Pancreas (tissue), 10 donors: ENCODE data around the gene HSPA14. TPM values are rescaled to one million over a fixed set of nuclear protein-coding genes. Genes with fewer than 3 reads are reported as not detected.

ENCODE experiments used
- ATAC-seq, 4 donors: fragments of 200-7000 bp; cut with Tn5 transposase; one replicate each; pipeline versions ENCODE4 v1.8.0 to v1.9.1; 2020; ENCODE audit warnings: mild to moderate bottlenecking in 4 of 4, moderate library complexity in 4 of 4
- DNase-seq, 6 donors: peaks; one replicate each; pipeline ENCODE4 v3.0.0-alpha.2; 2020
- FAIRE-seq: peaks from 2 replicates; lab custom pipeline; 2012; peaks lifted over from hg19 to GRCh38; lab: Jason Lieb, UNC
- H3K27ac ChIP-seq, 4 donors: fragments of 200-600 bp; sonication (generic); 1 replicate in 3 of 4; 2 replicates in 1 of 4; pipeline versions ENCODE4 v1.5.0 to v1.8.0; 2020
- H3K27me3 ChIP-seq, 4 donors: fragments of 200-600 bp; one replicate each; pipeline ENCODE4 v1.8.0; 2021
- H3K36me3 ChIP-seq, 3 donors: fragments of 200-600 bp; sonication (generic) in 1 of 3; one replicate each; pipeline versions ENCODE4 v1.5.0 to v1.8.0; 2020 to 2021
- H3K4me1 ChIP-seq, 3 donors: fragments of 200-600 bp; one replicate each; pipeline ENCODE4 v1.8.0; 2021
- H3K4me3 ChIP-seq, 4 donors: fragments of 200-600 bp; sonication (generic) in 2 of 4; one replicate each; pipeline versions ENCODE4 v1.5.0 to v1.8.0; 2020 to 2021
- H3K9me3 ChIP-seq, 4 donors: fragments of 200-600 bp; one replicate each; pipeline ENCODE4 v1.8.0; 2021
- CTCF ChIP-seq, 4 donors: fragments of 200-600 bp; sonication (generic) in 3 of 4; IDR thresholded peaks; one replicate each; pipeline versions ENCODE4 v1.5.0 to v1.8.0; 2021; ENCODE audit warnings: antibody characterized with exemption in 4 of 4
- WGBS, 2 donors: extraction: QIAGEN DNeasy Blood & Tissue Kit; methylation state at CpG; one replicate each; pipeline ENCODE4 v1.1.7; 2013; 5-methylcytosine and 5-hydroxymethylcytosine counted together
- intact Hi-C, 3 donors: fragments of 100-400 bp; cut with DNase I; formaldehyde crosslinking; loops; one replicate each; pipeline versions ENCODE4 v1.11.1 to v1.14.2; 2022
- polyA plus RNA-seq, 2 donors: library from polyadenylated mRNA; stranded (reverse); fragments of 200-250 nt; gene quantifications; one replicate each; pipeline ENCODE4 v1.2.3, GENCODE V29; 2013
- total RNA-seq, 6 donors: library from RNA; stranded (reverse); fragmentation: NEBNext Ultra II Directional in 4 of 6; extraction: Animal tissue kit (Norgen Biotek cat#: 25700) in 4 of 6; gene quantifications; one replicate each; pipeline versions ENCODE4 v1.2.1 to v1.2.4, GENCODE V29; 2021 to 2023
- donor health status: healthy with polysubstance abuse.
- donor health status: DM: no; HTN: no; CAD: no; lungs with moderate emphysema.
- donor health status: DM: no; HTN: no; CAD: no.
- donor health status: control.
- donor health status: control.
- donor health status: Bipolar disorder and iron deficiency.
- donor health status: DM: yes; HTN: yes; CAD: no.
- donor health status: DM: no; HTN: no; CAD: no.
- donor health status: DM: no; HTN: no; CAD: no.
- donor health status: DM: yes; HTN: yes; CAD: no.

Gene HSPA14
- total and polyA plus RNA-seq, 8 donors = 3.1 to 10.4 (median 5.3) TPM

DNA sequence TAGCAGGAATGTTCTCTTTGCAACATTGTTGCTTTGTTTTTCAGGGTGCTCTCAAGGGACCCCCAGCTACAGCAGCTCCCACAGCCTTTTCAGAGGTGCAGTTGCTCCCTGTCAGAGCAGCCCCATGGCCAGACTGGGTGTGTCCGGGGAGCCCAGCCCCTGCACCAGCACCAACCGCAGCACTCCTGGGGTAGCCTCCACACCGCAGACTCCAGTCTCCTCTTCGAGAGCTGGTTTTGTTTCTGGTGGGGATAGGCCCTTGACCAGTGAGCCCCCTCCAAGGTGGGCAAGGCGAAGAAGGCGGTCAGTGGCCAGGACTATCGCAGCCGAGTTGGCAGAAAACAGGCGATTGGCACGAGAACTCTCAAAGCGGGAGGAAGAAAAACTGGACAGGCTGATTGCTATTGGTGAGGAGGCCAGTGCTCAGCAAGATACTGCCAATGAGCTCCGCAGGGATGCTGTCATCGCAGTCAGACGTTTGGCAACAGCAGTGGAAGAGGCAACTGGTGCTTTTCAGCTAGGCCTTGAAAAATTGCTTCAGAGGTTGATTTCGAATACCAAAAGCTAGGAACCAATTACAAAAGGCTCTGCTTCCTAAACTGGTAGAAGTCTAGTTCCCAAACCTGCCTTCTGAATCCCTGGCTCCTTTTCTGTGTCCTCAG lies 5.4 kb downstream of the HSPA14 start:
- Histone ChIP-seq H3K36me3 (peaks cover 0 to 32% (median 7%) of the 10 kb centered on the region in 3 donors), H3K4me3 (no peak overlapping the region), H3K9me3 (no peaks in the 10 kb centered on the region), H3K27me3 (no peaks in the 10 kb centered on the region), H3K27ac (no peak overlapping the region), H3K4me1 (peaks cover 0 to 6% (median 0%) of the 10 kb centered on the region in 3 donors)
- 93 to 94% methylated on average over 15 of the region's 15 CpGs for WGBS, 2 donors
- no peak for TF ChIP-seq CTCF (IDR thresholded peaks at IDR 0.05)
- no peak for FAIRE-seq
- intact Hi-C loops = no loop called here
- ATAC-seq = no peak
- no peak for DNase-seq

GRCh38 chr10:14844948-14845347 lies 6.8 kb downstream of the HSPA14 start:
- Histone ChIP-seq H3K36me3 (peaks cover 0 to 32% (median 7%) of the 10 kb centered on the region in 3 donors), H3K9me3 (no peaks in the 10 kb centered on the region), H3K27ac (no peak overlapping the region), H3K4me3 (no peak overlapping the region), H3K27me3 (no peaks in the 10 kb centered on the region), H3K4me1 (peaks cover 0 to 1% (median 0%) of the 10 kb centered on the region in 3 donors)
- WGBS, 2 donors = 84 to 91% methylated on average over 2 of the region's 2 CpGs
- intact Hi-C loops = no loop called here
- ATAC-seq (no peak), FAIRE-seq (no peak), DNase-seq (no peak)
- TF ChIP-seq CTCF (IDR thresholded peaks at IDR 0.05) = no peak

- FAIRE-seq (no peak), DNase-seq (no peak), ATAC-seq (no peak)
- intact Hi-C loops = no loop called here
- Histone ChIP-seq H3K4me1 (no peaks in the 10 kb centered on the region), H3K4me3 (no peak overlapping the region), H3K27ac (no peak overlapping the region), H3K36me3 (no peaks in the 10 kb centered on the region), H3K9me3 (no peaks in the 10 kb centered on the region), H3K27me3 (no peaks in the 10 kb centered on the region)
- WGBS, 2 donors = 34 to 35% methylated on average over 3 of the region's 3 CpGs
- no peak for TF ChIP-seq CTCF (IDR thresholded peaks at IDR 0.05)
Observed at GRCh38 chr10:14852236-14852635, 14.1 kb downstream of the HSPA14 start.

- TF ChIP-seq CTCF (IDR thresholded peaks at IDR 0.05) = no peak
- Histone ChIP-seq H3K36me3 (no peaks in the 10 kb centered on the region), H3K27me3 (no peaks in the 10 kb centered on the region), H3K4me1 (peaks cover 0 to 20% (median 8%) of the 10 kb centered on the region in 3 donors), H3K4me3 (no peak overlapping the region), H3K27ac (no peak overlapping the region), H3K9me3 (no peaks in the 10 kb centered on the region)
- ATAC-seq = no peak
- intact Hi-C loops = no loop called here
- FAIRE-seq = no peak
- 85% methylated on average over 1 of the region's 1 CpG for WGBS, 2 donors
- no peak for DNase-seq
Observed at GRCh38 chr10:14855453-14855852, 17.3 kb downstream of the HSPA14 start.

- DNase-seq = no peak
- H3K27ac ChIP-seq = peak overlapping the region in 1 of 4 donors; percentile 56
- no peaks in the 10 kb centered on the region for H3K27me3 ChIP-seq
- no peak overlapping the region for H3K4me3 ChIP-seq
- no peak for TF ChIP-seq CTCF (IDR thresholded peaks at IDR 0.05)
- intact Hi-C loops = no loop called here
- H3K4me1 ChIP-seq = peaks cover 0 to 25% (median 8%) of the 10 kb centered on the region in 3 donors
- no peaks in the 10 kb centered on the region for H3K9me3 ChIP-seq
- peak; percentile 26 to 43 (median 38) for ATAC-seq
- WGBS, 2 donors = 81% methylated on average over 6 of the region's 6 CpGs
- H3K36me3 ChIP-seq = no peaks in the 10 kb centered on the region
- no peak for FAIRE-seq
Observed at GRCh38 chr10:14858338-14858960, 20.3 kb downstream of the HSPA14 start.
